ENCODE data around the gene FLYWCH1.
"Not testable (repeated sequence)": the region's sequence is repeated elsewhere in the genome, so short reads cannot be mapped to it uniquely, and the experiment has no call there.

The FLYWCH1 gene

GRCh38 chr16:2926650-2926999, 14.9 kb downstream of the FLYWCH1 start:
- Histone ChIP-seq H3K4me1 (peaks cover 10 to 28% (median 16%) of the 10 kb centered on the region in 10 experiments; a peak in 19 of 20 replicates), H3K27ac (no peak overlapping the region), H4K20me1 (peaks cover 0 to 46% (median 5%) of the 10 kb centered on the region in 11 experiments; a peak in 11 of 22 replicates), H3K4me3 (no peak overlapping the region; a peak in 2 of 20 replicates), H3K4me2 (peak overlapping the region; percentile 26 to 79 (median 62); a peak in 21 of 22 replicates), H3K27me3 (no peaks in the 10 kb centered on the region), H3K9me3 (replicated peaks in 1 of 11) (no peaks in the 10 kb centered on the region), H3K9ac (no peak overlapping the region), H3K36me3 (peaks cover 29 to 52% (median 38%) of the 10 kb centered on the region in 11 experiments)
- no peak for TF ChIP-seq Cebpa-rat (IDR thresholded peaks at IDR 0.05)

GRCh38 chr16:2927010-2927646, 15.4 kb downstream of the FLYWCH1 start:
- Histone ChIP-seq H3K27me3 (no peaks in the 10 kb centered on the region), H3K9me3 (replicated peaks in 1 of 11) (no peaks in the 10 kb centered on the region), H3K4me2 (peak overlapping the region; percentile 26 to 79 (median 62); a peak in 21 of 22 replicates), H3K4me3 (no peak overlapping the region; a peak in 2 of 20 replicates), H3K27ac (no peak overlapping the region), H3K9ac (0 out of 22 replicates have a peak overlapping the region, but pooled peaks of 1 of the 11 experiments have one; percentile 32), H3K4me1 (peaks cover 10 to 28% (median 16%) of the 10 kb centered on the region in 10 experiments; a peak in 19 of 20 replicates), H3K36me3 (peaks cover 25 to 49% (median 34%) of the 10 kb centered on the region in 11 experiments), H4K20me1 (peaks cover 0 to 46% (median 5%) of the 10 kb centered on the region in 11 experiments; a peak in 11 of 22 replicates)
- TF ChIP-seq Cebpa-rat (IDR thresholded peaks at IDR 0.05), result no peak

- not testable (repeated sequence) for H3K4me3 ChIP-seq; H3K27ac ChIP-seq; H3K9me3 ChIP-seq (replicated peaks in 1 of 11); H3K4me2 ChIP-seq; H3K27me3 ChIP-seq
- peaks cover 23 to 51% (median 34%) of the 10 kb centered on the region in 11 experiments for H3K36me3 ChIP-seq
- H4K20me1 ChIP-seq, result peaks cover 0 to 54% (median 5%) of the 10 kb centered on the region in 11 experiments; a peak in 11 of 22 replicates
- H3K4me1 ChIP-seq, result peaks cover 7 to 26% (median 17%) of the 10 kb centered on the region in 10 experiments; a peak in 18 of 20 replicates
- peak overlapping the region in 2 of 11 experiments; percentile 32 to 33; a peak in 5 of 22 replicates for H3K9ac ChIP-seq
These were observed 16.4 kb downstream of the FLYWCH1 start for GRCh38 chr16:2928151-2928550.

- Histone ChIP-seq H3K9ac (no peak overlapping the region; a peak in 1 of 22 replicates), H3K4me2 (no peak overlapping the region), H4K20me1 (peaks cover 0 to 60% (median 5%) of the 10 kb centered on the region in 11 experiments; a peak in 11 of 22 replicates), H3K36me3 (peaks cover 27 to 58% (median 40%) of the 10 kb centered on the region in 11 experiments), H3K9me3 (replicated peaks in 1 of 11) (no peaks in the 10 kb centered on the region), H3K27ac (no peak overlapping the region), H3K4me1 (peaks cover 12 to 30% (median 21%) of the 10 kb centered on the region in 10 experiments; a peak in 19 of 20 replicates), H3K27me3 (no peaks in the 10 kb centered on the region), H3K4me3 (no peak overlapping the region)
- TF ChIP-seq Cebpa-rat (IDR thresholded peaks at IDR 0.05), result no peak
These were observed 17.1 kb downstream of the FLYWCH1 start for GRCh38 chr16:2928796-2929195.

GRCh38 chr16:2929693-2930092, 18.0 kb downstream of the FLYWCH1 start:
- Histone ChIP-seq H3K9me3 (replicated peaks in 1 of 11) (no peaks in the 10 kb centered on the region), H3K27ac (no peak overlapping the region), H3K4me1 (peaks cover 12 to 39% (median 26%) of the 10 kb centered on the region in 10 experiments), H3K4me2 (no peak overlapping the region), H3K4me3 (no peak overlapping the region), H3K9ac (no peak overlapping the region), H3K27me3 (no peaks in the 10 kb centered on the region), H4K20me1 (peaks cover 0 to 63% (median 5%) of the 10 kb centered on the region in 11 experiments; a peak in 11 of 22 replicates), H3K36me3 (peaks cover 35 to 63% (median 43%) of the 10 kb centered on the region in 11 experiments)
- TF ChIP-seq Cebpa-rat (IDR thresholded peaks at IDR 0.05), result no peak

GRCh38 chr16:2930236-2930635, 18.5 kb downstream of the FLYWCH1 start:
- Histone ChIP-seq H3K36me3 (peaks cover 35 to 59% (median 42%) of the 10 kb centered on the region in 11 experiments), H3K9ac (0 out of 22 replicates have a peak overlapping the region, but pooled peaks of 1 of the 11 experiments have one; percentile 18), H3K27ac (no peak overlapping the region; a peak in 1 of 22 replicates), H3K9me3 (replicated peaks in 1 of 11) (no peaks in the 10 kb centered on the region), H3K4me3 (no peak overlapping the region), H3K4me1 (peaks cover 15 to 45% (median 30%) of the 10 kb centered on the region in 10 experiments), H3K27me3 (no peaks in the 10 kb centered on the region), H3K4me2 (no peak overlapping the region), H4K20me1 (peaks cover 0 to 62% (median 7%) of the 10 kb centered on the region in 11 experiments; a peak in 11 of 22 replicates)
- no peak for TF ChIP-seq Cebpa-rat (IDR thresholded peaks at IDR 0.05)

- not testable (repeated sequence) for H3K27me3 ChIP-seq; H3K9me3 ChIP-seq (replicated peaks in 1 of 11); H3K9ac ChIP-seq; H3K27ac ChIP-seq; H3K4me3 ChIP-seq; H3K4me2 ChIP-seq
- Histone ChIP-seq H4K20me1 (peaks cover 4 to 73% (median 18%) of the 10 kb centered on the region in 11 experiments; a peak in 14 of 22 replicates), H3K4me1 (peaks cover 24 to 55% (median 41%) of the 10 kb centered on the region in 10 experiments), H3K36me3 (peaks cover 35 to 63% (median 42%) of the 10 kb centered on the region in 11 experiments)
These were observed 19.6 kb downstream of the FLYWCH1 start for GRCh38 chr16:2931231-2931914.

GRCh38 chr16:2933136-2933535, 21.4 kb downstream of the FLYWCH1 start:
- peak overlapping the region in 6 of 11 experiments; percentile 36 to 97 (median 96); a peak in 10 of 22 replicates for H3K4me2 ChIP-seq

More at GRCh38 chr16:2933136-2933535, 21.4 kb downstream of the FLYWCH1 start:
- peaks cover 35 to 58% (median 52%) of the 10 kb centered on the region in 10 experiments for H3K4me1 ChIP-seq
- TF ChIP-seq Cebpa-rat (IDR thresholded peaks at IDR 0.05), result no peak
- peak overlapping the region in 4 of 11 experiments; percentile 10 to 41 (median 25); a peak in 3 of 22 replicates for H3K9ac ChIP-seq
- peaks cover 36 to 81% (median 57%) of the 10 kb centered on the region in 11 experiments for H3K36me3 ChIP-seq
- peaks cover 0 to 15% (median 0%) of the 10 kb centered on the region in 11 experiments; a peak in 3 of 22 replicates for H3K27me3 ChIP-seq
- H3K27ac ChIP-seq, result peak overlapping the region in 1 of 11 experiments; percentile 31; a peak in 2 of 22 replicates
- peaks cover 15 to 81% (median 35%) of the 10 kb centered on the region in 11 experiments; a peak in 18 of 22 replicates for H4K20me1 ChIP-seq
- H3K9me3 ChIP-seq (replicated peaks in 1 of 11), result no peaks in the 10 kb centered on the region
- H3K4me3 ChIP-seq, result no peak overlapping the region
